Measurements from ENCODE around the gene FCF1.

DNA sequence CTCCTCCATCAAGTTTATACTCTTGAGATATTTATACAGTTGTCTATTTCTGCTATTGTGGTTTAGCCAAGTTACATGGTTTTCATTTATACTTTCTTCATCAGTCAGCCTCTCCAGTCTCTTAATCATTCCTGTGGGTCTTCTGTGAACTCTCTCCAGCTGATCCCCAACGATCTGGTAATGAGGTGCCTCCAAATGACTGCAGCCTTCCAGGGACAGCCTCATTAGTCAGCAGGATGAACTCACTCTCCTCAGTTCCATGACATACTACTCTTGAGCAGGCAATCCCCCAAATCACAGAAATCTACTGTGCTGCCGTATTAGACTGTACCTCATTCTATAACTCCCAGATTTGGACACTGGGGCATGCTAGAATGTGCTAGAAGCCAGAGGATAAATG is 15.4 kb upstream of the FCF1 start:
- TF ChIP-seq, protein P1, sequence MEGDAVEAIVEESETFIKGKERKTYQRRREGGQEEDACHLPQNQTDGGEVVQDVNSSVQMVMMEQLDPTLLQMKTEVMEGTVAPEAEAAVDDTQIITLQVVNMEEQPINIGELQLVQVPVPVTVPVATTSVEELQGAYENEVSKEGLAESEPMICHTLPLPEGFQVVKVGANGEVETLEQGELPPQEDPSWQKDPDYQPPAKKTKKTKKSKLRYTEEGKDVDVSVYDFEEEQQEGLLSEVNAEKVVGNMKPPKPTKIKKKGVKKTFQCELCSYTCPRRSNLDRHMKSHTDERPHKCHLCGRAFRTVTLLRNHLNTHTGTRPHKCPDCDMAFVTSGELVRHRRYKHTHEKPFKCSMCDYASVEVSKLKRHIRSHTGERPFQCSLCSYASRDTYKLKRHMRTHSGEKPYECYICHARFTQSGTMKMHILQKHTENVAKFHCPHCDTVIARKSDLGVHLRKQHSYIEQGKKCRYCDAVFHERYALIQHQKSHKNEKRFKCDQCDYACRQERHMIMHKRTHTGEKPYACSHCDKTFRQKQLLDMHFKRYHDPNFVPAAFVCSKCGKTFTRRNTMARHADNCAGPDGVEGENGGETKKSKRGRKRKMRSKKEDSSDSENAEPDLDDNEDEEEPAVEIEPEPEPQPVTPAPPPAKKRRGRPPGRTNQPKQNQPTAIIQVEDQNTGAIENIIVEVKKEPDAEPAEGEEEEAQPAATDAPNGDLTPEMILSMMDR (IDR thresholded peaks at IDR 0.05), result no peak
- TF ChIP-seq ZFX (IDR thresholded peaks at IDR 0.05; ENCODE audit: borderline replicate concordance), result no peak

Data from 22Rv1 (cell line).